Endothelial cell (in vitro differentiated cells): ENCODE results near the gene CRYBG1. TPM values are rescaled to one million over a fixed set of nuclear protein-coding genes. Genes with fewer than 3 reads are reported as not detected.

ENCODE experiments used
- DNase-seq: peaks from one replicate; pipeline ENCODE4 v3.0.0; 2021; ENCODE audit warnings: low spot score
- H3K27ac Mint-ChIP-seq: one replicate; pipeline ENCODE4 v1.8.0; 2021; ENCODE audit warnings: mixed read lengths, inconsistent platforms; ENCODE audit not compliant: unreplicated experiment
- H3K27me3 Mint-ChIP-seq: one replicate; pipeline ENCODE4 v1.8.0; 2021; ENCODE audit warnings: mild to moderate bottlenecking, moderate library complexity, mixed read lengths, inconsistent platforms; ENCODE audit not compliant: unreplicated experiment
- H3K36me3 Mint-ChIP-seq: one replicate; pipeline ENCODE4 v1.8.0; 2021; ENCODE audit warnings: mild to moderate bottlenecking, low read depth, mixed read lengths, inconsistent platforms; ENCODE audit not compliant: unreplicated experiment
- H3K4me1 Mint-ChIP-seq: one replicate; pipeline ENCODE4 v1.8.0; 2021; ENCODE audit warnings: mild to moderate bottlenecking, mixed read lengths, inconsistent platforms; ENCODE audit not compliant: unreplicated experiment
- H3K4me3 Mint-ChIP-seq: one replicate; pipeline ENCODE4 v1.8.0; 2021; ENCODE audit warnings: mild to moderate bottlenecking, mixed read lengths, inconsistent platforms; ENCODE audit not compliant: unreplicated experiment
- H3K9me3 Mint-ChIP-seq: one replicate; pipeline ENCODE4 v1.8.0; 2021; ENCODE audit warnings: mixed read lengths, inconsistent platforms; ENCODE audit not compliant: unreplicated experiment
- total RNA-seq: library from RNA; stranded (reverse); fragmentation: NEBNext Ultra II Directional; extraction: Animal tissue kit (Norgen Biotek cat#: 25700); gene quantifications from one replicate; pipeline ENCODE4 v1.2.1, GENCODE V29; 2021; ENCODE audit not compliant: unreplicated experiment
- TF ChIP-seq, protein P1 (sequence below): fragments of 200-600 bp; sonication (generic); IDR thresholded peaks from one replicate; pipeline ENCODE4 v1.5.0; 2021; ENCODE audit warnings: antibody characterized with exemption; ENCODE audit not compliant: unreplicated experiment

The CRYBG1 gene
- total RNA-seq, 1 donor from 2014 or later: 0.08 TPM

GRCh38 chr6:106525882-106526275 lies 165.4 kb downstream of the CRYBG1 start:
- Mint-ChIP-seq H3K4me1 (peaks cover 9% of the 10 kb centered on the region), H3K27me3 (no peaks in the 10 kb centered on the region), H3K4me3 (no peak overlapping the region), H3K36me3 (no peaks in the 10 kb centered on the region), H3K27ac (no peak overlapping the region), H3K9me3 (no peaks in the 10 kb centered on the region)
- TF ChIP-seq, protein P1, sequence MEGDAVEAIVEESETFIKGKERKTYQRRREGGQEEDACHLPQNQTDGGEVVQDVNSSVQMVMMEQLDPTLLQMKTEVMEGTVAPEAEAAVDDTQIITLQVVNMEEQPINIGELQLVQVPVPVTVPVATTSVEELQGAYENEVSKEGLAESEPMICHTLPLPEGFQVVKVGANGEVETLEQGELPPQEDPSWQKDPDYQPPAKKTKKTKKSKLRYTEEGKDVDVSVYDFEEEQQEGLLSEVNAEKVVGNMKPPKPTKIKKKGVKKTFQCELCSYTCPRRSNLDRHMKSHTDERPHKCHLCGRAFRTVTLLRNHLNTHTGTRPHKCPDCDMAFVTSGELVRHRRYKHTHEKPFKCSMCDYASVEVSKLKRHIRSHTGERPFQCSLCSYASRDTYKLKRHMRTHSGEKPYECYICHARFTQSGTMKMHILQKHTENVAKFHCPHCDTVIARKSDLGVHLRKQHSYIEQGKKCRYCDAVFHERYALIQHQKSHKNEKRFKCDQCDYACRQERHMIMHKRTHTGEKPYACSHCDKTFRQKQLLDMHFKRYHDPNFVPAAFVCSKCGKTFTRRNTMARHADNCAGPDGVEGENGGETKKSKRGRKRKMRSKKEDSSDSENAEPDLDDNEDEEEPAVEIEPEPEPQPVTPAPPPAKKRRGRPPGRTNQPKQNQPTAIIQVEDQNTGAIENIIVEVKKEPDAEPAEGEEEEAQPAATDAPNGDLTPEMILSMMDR: no peak
- no peak for DNase-seq

DNA sequence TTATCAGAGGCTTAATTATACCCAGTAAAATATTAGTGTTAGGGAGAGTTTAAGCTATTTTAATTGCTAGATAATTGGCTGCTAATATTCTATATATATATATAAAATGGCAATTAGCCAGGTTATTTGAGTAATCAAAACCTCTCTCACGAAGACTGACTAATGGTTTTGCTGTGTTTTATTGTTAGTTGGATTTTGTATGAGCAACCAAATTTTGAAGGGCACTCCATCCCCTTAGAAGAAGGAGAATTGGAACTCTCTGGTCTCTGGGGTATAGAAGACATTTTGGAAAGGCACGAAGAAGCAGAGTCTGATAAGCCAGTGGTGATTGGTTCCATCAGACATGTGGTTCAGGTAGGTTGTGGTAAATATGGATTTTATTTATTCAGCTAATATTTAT lies 166.6 kb downstream of the CRYBG1 start:
- Mint-ChIP-seq H3K27ac (no peak overlapping the region), H3K4me1 (peaks cover 14% of the 10 kb centered on the region), H3K4me3 (no peak overlapping the region), H3K36me3 (no peaks in the 10 kb centered on the region), H3K9me3 (no peaks in the 10 kb centered on the region), H3K27me3 (no peaks in the 10 kb centered on the region)
- DNase-seq: no peak
- TF ChIP-seq, protein P1: no peak

DNA sequence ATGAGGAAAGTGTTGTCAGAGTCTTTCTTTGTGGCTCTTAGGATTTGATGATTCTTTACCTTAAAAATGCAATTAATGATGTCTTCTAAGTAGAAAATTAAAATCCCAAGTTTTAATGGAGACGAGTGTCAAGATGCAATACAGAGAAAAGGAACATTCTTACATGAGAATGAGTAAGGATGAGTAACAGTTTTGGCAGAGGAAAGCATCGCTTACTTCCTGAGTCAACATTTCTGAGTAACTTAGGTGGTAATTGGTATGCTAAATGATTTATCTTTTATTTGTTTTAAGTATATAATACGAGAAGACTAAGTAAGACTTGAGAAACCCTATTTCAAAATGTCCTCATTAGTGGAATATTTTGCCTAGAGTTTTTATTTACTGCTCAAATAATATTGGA lies 167.5 kb downstream of the CRYBG1 start:
- Mint-ChIP-seq H3K9me3 (no peaks in the 10 kb centered on the region), H3K27me3 (no peaks in the 10 kb centered on the region), H3K27ac (no peak overlapping the region), H3K36me3 (no peaks in the 10 kb centered on the region), H3K4me3 (no peak overlapping the region), H3K4me1 (peaks cover 16% of the 10 kb centered on the region)
- TF ChIP-seq, protein P1: no peak
- no peak for DNase-seq

GRCh38 chr6:106528521-106528920 lies 168.0 kb downstream of the CRYBG1 start:
- TF ChIP-seq, protein P1: no peak
- no peak overlapping the region for H3K27ac Mint-ChIP-seq
- H3K4me3 Mint-ChIP-seq: no peak overlapping the region
- peaks cover 18% of the 10 kb centered on the region for H3K4me1 Mint-ChIP-seq
- H3K36me3 Mint-ChIP-seq: no peaks in the 10 kb centered on the region
- no peaks in the 10 kb centered on the region for H3K27me3 Mint-ChIP-seq
- H3K9me3 Mint-ChIP-seq: no peaks in the 10 kb centered on the region
- DNase-seq: no peak

GRCh38 chr6:106529438-106529837 lies 168.9 kb downstream of the CRYBG1 start:
- TF ChIP-seq, protein P1: no peak
- no peak for DNase-seq
- no peaks in the 10 kb centered on the region for H3K36me3 Mint-ChIP-seq

More at GRCh38 chr6:106529438-106529837, 168.9 kb downstream of the CRYBG1 start:
- H3K9me3 Mint-ChIP-seq: no peaks in the 10 kb centered on the region
- no peaks in the 10 kb centered on the region for H3K27me3 Mint-ChIP-seq
- H3K4me3 Mint-ChIP-seq: no peak overlapping the region
- peaks cover 18% of the 10 kb centered on the region for H3K4me1 Mint-ChIP-seq
- no peak overlapping the region for H3K27ac Mint-ChIP-seq
